Measurements from ENCODE around the gene OPA1.
"Not testable (repeated sequence)": the region's sequence is repeated elsewhere in the genome, so short reads cannot be mapped to it uniquely, and the experiment has no call there.

Gene OPA1

DNA sequence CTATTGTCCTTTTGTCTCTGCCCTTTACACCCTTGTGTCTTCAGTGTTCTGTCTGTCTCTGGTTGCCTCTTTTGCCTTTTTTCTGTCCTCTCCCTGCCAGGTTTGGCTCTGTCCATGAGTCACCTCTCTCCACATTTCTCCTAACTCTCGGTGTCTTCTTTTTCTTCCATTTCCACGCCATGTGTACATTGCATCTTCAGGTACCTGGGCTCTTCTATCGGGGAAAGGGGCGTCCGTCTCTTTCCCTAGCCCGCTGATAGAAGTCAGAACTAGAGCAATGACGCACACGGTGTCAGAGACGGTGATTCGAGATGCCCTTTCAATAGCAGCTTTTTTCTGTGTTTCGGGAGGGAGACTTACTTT, 641 bp downstream of the OPA1 start:
- H3K9me3 Mint-ChIP-seq, result no peaks in the 10 kb centered on the region
- peaks cover 28% of the 10 kb centered on the region for H3K36me3 Mint-ChIP-seq (ENCODE audit: low read depth)
- peaks cover 38% of the 10 kb centered on the region for H3K4me1 Mint-ChIP-seq
- TF ChIP-seq, protein P1, sequence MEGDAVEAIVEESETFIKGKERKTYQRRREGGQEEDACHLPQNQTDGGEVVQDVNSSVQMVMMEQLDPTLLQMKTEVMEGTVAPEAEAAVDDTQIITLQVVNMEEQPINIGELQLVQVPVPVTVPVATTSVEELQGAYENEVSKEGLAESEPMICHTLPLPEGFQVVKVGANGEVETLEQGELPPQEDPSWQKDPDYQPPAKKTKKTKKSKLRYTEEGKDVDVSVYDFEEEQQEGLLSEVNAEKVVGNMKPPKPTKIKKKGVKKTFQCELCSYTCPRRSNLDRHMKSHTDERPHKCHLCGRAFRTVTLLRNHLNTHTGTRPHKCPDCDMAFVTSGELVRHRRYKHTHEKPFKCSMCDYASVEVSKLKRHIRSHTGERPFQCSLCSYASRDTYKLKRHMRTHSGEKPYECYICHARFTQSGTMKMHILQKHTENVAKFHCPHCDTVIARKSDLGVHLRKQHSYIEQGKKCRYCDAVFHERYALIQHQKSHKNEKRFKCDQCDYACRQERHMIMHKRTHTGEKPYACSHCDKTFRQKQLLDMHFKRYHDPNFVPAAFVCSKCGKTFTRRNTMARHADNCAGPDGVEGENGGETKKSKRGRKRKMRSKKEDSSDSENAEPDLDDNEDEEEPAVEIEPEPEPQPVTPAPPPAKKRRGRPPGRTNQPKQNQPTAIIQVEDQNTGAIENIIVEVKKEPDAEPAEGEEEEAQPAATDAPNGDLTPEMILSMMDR (IDR thresholded peaks at IDR 0.05), result no peak
- H3K27me3 Mint-ChIP-seq (ENCODE audit: low read depth, poor library complexity), result peaks cover 5% of the 10 kb centered on the region
- H3K4me3 Mint-ChIP-seq, result peak overlapping the region; percentile 97
- DNase-seq, result peak; percentile 12
- H3K27ac Mint-ChIP-seq, result peak overlapping the region; percentile 88

- Mint-ChIP-seq H3K4me1 (peaks cover 38% of the 10 kb centered on the region), H3K27ac (no peak overlapping the region), H3K4me3 (peak overlapping the region; percentile 97), H3K36me3 (ENCODE audit: low read depth) (peaks cover 43% of the 10 kb centered on the region), H3K9me3 (no peaks in the 10 kb centered on the region), H3K27me3 (ENCODE audit: low read depth, poor library complexity) (no peaks in the 10 kb centered on the region)
- TF ChIP-seq, protein P1 (IDR thresholded peaks at IDR 0.05), result no peak
- DNase-seq, result no peak
These were observed 2.1 kb downstream of the OPA1 start for GRCh38 chr3:193594946-193595689.

DNA sequence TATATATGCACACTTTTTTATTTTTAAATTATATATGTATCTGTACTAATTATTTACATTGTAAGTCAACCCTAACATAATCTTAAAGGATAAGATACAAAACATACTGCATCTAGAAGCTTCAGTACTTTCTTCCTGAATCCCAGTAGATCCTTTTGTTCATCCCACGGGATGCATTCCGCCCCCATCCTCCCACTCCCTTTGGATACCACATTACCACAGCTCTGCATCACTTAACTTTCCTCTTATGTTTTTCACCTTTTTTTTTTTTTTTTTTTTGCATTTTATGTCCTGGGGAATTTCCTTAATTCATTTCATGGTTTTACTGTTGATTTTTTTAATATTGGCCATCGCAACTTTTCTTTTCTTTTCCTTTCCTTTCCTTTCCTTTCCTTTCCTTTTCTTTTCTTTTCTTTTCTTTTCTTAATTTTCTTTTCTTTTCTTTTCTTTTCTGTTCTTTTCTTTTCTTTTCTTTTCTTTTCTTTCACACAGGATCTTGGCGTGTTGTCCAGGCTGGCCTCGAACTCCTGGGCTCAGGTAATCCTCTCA, 3.0 kb downstream of the OPA1 start:
- no peak for DNase-seq
- H3K9me3 Mint-ChIP-seq, result no peaks in the 10 kb centered on the region
- H3K4me1 Mint-ChIP-seq, result peaks cover 38% of the 10 kb centered on the region
- peak overlapping the region; percentile 12 for H3K27ac Mint-ChIP-seq
- H3K4me3 Mint-ChIP-seq, result peak overlapping the region; percentile 33
- H3K36me3 Mint-ChIP-seq (ENCODE audit: low read depth), result peaks cover 50% of the 10 kb centered on the region
- no peaks in the 10 kb centered on the region for H3K27me3 Mint-ChIP-seq (ENCODE audit: low read depth, poor library complexity)
- TF ChIP-seq, protein P1 (IDR thresholded peaks at IDR 0.05), result no peak

- H3K27ac Mint-ChIP-seq, result no peak overlapping the region
- TF ChIP-seq, protein P1 (IDR thresholded peaks at IDR 0.05), result no peak
- peaks cover 64% of the 10 kb centered on the region for H3K36me3 Mint-ChIP-seq (ENCODE audit: low read depth)
These were observed 5.2 kb downstream of the OPA1 start for GRCh38 chr3:193598202-193598601.

DNA sequence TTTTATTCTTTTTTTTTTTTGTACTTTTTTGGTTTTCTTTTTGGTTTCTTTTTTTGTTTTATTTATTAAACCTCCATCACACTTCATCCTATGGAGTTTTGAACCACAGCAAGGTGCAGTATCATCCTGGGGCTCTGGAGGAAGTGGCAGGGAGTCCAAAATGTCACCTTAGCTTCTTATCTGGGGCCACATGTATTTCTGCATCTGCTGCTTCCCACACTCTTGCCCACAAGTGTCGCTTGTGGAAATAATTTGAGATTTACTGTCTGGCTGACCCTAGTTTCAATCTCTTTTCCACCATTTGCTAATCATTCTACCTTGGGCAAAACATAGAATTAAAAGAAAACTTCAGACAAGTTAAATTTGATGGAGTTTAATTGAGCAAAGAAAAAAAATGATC, 6.4 kb downstream of the OPA1 start:
- H3K27me3 Mint-ChIP-seq (ENCODE audit: low read depth, poor library complexity), result no peaks in the 10 kb centered on the region
- TF ChIP-seq, protein P1 (IDR thresholded peaks at IDR 0.05), result no peak
- peaks cover 69% of the 10 kb centered on the region for H3K36me3 Mint-ChIP-seq (ENCODE audit: low read depth)
- no peaks in the 10 kb centered on the region for H3K9me3 Mint-ChIP-seq
- H3K27ac Mint-ChIP-seq, result no peak overlapping the region
- peaks cover 18% of the 10 kb centered on the region for H3K4me1 Mint-ChIP-seq
- H3K4me3 Mint-ChIP-seq, result no peak overlapping the region
- DNase-seq, result no peak

More at GRCh38 chr3:193598202-193598601, 5.2 kb downstream of the OPA1 start:
- Mint-ChIP-seq H3K4me1 (peaks cover 26% of the 10 kb centered on the region), H3K4me3 (no peak overlapping the region), H3K27me3 (ENCODE audit: low read depth, poor library complexity) (no peaks in the 10 kb centered on the region), H3K9me3 (no peaks in the 10 kb centered on the region)
- DNase-seq, result no peak

- no peak overlapping the region for H3K27ac Mint-ChIP-seq
- H3K27me3 Mint-ChIP-seq (ENCODE audit: low read depth, poor library complexity), result peaks cover 3% of the 10 kb centered on the region
- no peak overlapping the region for H3K4me3 Mint-ChIP-seq
- H3K9me3 Mint-ChIP-seq, result peaks cover 39% of the 10 kb centered on the region
- peak; percentile 31 for DNase-seq
- peaks cover 61% of the 10 kb centered on the region for H3K36me3 Mint-ChIP-seq (ENCODE audit: low read depth)
- TF ChIP-seq, protein P1 (IDR thresholded peaks at IDR 0.05), result peak; percentile 62
- no peaks in the 10 kb centered on the region for H3K4me1 Mint-ChIP-seq
These were observed 12.9 kb downstream of the OPA1 start for GRCh38 chr3:193605876-193606275.

DNA sequence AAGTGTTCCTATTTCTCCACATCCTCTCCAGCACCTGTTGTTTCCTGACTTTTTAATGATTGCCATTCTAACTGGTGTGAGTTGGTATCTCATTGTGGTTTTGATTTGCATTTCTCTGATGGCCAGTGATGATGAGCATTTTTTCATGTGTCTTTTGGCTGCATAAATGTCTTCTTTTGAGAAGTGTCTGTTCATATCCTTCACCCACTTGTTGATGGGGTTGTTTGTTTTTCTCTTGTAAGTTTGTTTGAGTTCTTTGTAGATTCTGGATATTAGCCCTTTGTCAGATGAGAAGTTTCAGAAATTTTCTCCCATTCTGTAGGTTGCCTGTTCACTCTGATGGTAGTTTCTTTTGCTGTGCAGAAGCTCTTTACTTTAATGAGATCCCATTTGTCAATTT, 13.9 kb downstream of the OPA1 start:
- not testable (repeated sequence) for H3K27me3 Mint-ChIP-seq (ENCODE audit: low read depth, poor library complexity); H3K4me1 Mint-ChIP-seq; H3K4me3 Mint-ChIP-seq; DNase-seq; H3K27ac Mint-ChIP-seq
- H3K36me3 Mint-ChIP-seq (ENCODE audit: low read depth), result peaks cover 61% of the 10 kb centered on the region
- peaks cover 49% of the 10 kb centered on the region for H3K9me3 Mint-ChIP-seq

GRCh38 chr3:193610516-193610915, 17.5 kb downstream of the OPA1 start:
- not testable (repeated sequence) for H3K27ac Mint-ChIP-seq; H3K4me3 Mint-ChIP-seq; DNase-seq; H3K4me1 Mint-ChIP-seq; H3K27me3 Mint-ChIP-seq (ENCODE audit: low read depth, poor library complexity)
- peaks cover 74% of the 10 kb centered on the region for H3K9me3 Mint-ChIP-seq
- H3K36me3 Mint-ChIP-seq (ENCODE audit: low read depth), result peaks cover 87% of the 10 kb centered on the region
